ENCODE results near the gene KIAA0232. TPM values are rescaled to one million over a fixed set of nuclear protein-coding genes. Genes with fewer than 3 reads are reported as not detected.

Gene KIAA0232
- total RNA-seq, 1 donor from 2014 or later, result 32.1 TPM

DNA sequence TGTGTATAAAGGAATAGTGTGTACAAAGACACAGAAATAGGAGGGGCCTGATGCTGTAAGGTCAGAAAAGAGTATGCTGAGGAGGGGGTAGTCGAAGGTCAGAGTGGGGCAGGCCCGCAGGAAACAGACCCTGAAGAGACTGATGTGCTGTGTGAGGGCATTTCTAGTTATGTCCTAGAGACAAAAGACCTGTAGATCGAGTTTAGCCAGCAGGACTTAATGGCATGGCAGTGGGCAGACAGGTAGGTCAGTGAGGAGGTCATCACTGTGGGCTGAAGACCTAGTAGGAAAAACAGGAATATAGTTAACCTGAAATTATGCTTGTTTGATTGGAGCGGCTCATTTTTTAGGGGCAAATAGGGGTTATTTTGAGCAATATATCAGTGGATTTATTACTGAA is 57.1 kb downstream of the KIAA0232 start:
- Histone ChIP-seq H3K27me3 (ENCODE audit: control insufficient read depth, insufficient read depth, low read length) (no peaks in the 10 kb centered on the region), H3K4me3 (ENCODE audit: low read depth, low read length) (no peak overlapping the region), H3K36me3 (ENCODE audit: control insufficient read depth, insufficient read depth, low read length) (no peaks in the 10 kb centered on the region)
- TF ChIP-seq, protein P1, sequence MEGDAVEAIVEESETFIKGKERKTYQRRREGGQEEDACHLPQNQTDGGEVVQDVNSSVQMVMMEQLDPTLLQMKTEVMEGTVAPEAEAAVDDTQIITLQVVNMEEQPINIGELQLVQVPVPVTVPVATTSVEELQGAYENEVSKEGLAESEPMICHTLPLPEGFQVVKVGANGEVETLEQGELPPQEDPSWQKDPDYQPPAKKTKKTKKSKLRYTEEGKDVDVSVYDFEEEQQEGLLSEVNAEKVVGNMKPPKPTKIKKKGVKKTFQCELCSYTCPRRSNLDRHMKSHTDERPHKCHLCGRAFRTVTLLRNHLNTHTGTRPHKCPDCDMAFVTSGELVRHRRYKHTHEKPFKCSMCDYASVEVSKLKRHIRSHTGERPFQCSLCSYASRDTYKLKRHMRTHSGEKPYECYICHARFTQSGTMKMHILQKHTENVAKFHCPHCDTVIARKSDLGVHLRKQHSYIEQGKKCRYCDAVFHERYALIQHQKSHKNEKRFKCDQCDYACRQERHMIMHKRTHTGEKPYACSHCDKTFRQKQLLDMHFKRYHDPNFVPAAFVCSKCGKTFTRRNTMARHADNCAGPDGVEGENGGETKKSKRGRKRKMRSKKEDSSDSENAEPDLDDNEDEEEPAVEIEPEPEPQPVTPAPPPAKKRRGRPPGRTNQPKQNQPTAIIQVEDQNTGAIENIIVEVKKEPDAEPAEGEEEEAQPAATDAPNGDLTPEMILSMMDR (IDR thresholded peaks at IDR 0.05; ENCODE audit: insufficient read depth, low read length, poor library complexity, severe bottlenecking), result no peak
- DNase-seq (ENCODE audit: low read depth), result no peak

DNA sequence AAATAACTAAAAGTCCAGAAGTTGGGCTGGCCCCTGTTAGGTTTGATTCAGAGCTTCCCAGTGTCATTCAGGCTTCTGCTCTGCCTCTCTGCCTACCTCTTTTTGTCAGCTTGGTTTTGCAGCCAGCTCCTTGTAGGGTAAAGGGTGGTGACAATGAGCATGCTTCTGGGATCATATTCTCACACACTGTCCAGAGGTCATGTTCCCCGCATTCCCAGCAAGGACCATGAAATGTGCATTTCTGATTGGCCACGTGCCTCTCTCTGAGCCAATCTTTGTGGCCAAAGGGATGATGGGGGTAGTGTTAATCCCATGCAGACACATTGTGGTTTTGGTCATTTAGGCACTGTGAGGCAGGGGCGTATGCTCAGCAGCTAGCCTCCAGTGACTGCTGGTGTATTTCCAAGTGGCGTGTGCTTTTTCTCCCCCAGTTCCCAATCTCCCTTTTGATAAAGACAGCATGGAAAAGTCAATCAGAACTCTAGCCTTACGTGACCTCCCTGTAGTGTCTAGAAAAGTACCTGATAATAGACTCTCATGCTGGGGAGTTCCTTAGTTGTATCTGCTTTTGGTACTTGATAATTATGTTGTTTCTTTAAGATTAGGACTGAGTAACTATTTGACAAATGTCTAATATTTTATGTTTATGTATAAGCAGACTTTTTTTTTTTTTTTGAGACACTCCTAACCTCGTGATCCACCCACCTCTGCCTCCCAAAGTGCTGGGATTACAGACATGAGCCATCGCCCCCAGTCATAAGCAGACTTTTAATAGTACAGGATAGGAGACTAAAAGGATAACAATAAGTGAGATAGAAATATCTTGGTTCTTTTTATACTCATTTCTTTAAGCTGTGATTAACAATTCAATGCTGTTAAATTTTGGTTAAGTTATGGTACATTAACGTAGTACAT is 57.8 kb downstream of the KIAA0232 start:
- Histone ChIP-seq H3K4me3 (ENCODE audit: low read depth, low read length) (no peak overlapping the region), H3K36me3 (ENCODE audit: control insufficient read depth, insufficient read depth, low read length) (no peaks in the 10 kb centered on the region), H3K27me3 (ENCODE audit: control insufficient read depth, insufficient read depth, low read length) (no peaks in the 10 kb centered on the region)
- TF ChIP-seq, protein P1 (IDR thresholded peaks at IDR 0.05; ENCODE audit: insufficient read depth, low read length, poor library complexity, severe bottlenecking), result no peak
- DNase-seq (ENCODE audit: low read depth), result no peak

DNA sequence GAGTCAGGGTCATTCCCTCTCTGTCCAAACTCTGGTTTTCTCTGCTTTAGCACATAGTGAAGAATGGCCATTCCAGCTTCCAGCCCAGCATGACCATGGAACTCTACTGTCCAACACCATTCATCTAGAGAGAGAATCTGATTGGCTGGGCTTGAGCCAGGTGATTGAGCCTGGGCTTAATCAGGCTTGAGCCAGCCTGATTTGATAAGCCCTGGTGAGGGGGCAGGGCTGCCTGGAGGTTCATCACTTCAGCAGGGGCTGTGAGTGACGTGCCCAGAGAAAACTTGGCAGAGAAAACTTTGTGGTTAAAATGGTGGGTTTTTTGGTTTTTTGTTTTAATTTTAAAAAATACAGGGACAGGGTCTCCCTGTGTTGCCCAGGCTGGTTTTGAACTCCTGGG is 62.5 kb downstream of the KIAA0232 start:
- Histone ChIP-seq H3K27me3 (ENCODE audit: control insufficient read depth, insufficient read depth, low read length) (no peaks in the 10 kb centered on the region), H3K4me3 (ENCODE audit: low read depth, low read length) (no peak overlapping the region), H3K36me3 (ENCODE audit: control insufficient read depth, insufficient read depth, low read length) (peaks cover 1% of the 10 kb centered on the region)
- no peak for DNase-seq (ENCODE audit: low read depth)
- TF ChIP-seq, protein P1 (IDR thresholded peaks at IDR 0.05; ENCODE audit: insufficient read depth, low read length, poor library complexity, severe bottlenecking), result no peak

DNA sequence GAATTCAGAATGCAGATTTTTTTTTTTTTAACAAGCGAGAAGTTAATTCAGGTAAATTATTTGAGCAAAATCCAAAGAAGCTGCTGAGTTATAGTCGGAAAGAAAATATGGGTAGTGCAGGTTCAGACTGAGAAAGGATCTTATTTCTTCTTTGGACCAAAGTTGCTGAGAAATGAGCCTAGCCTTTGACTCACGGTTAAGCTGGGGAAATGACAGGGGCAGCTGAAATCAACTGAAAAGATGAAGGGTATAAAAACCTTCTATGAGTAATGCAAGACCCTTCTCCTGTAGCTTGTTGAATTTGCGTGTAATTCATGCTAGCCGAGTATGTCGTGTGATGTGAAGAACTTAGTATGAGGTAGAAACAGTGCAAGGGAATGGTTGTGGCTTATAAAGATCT is 63.0 kb downstream of the KIAA0232 start:
- Histone ChIP-seq H3K4me3 (ENCODE audit: low read depth, low read length) (no peak overlapping the region), H3K36me3 (ENCODE audit: control insufficient read depth, insufficient read depth, low read length) (peaks cover 1% of the 10 kb centered on the region), H3K27me3 (ENCODE audit: control insufficient read depth, insufficient read depth, low read length) (no peaks in the 10 kb centered on the region)
- DNase-seq (ENCODE audit: low read depth), result no peak
- TF ChIP-seq, protein P1 (IDR thresholded peaks at IDR 0.05; ENCODE audit: insufficient read depth, low read length, poor library complexity, severe bottlenecking), result no peak

DNA sequence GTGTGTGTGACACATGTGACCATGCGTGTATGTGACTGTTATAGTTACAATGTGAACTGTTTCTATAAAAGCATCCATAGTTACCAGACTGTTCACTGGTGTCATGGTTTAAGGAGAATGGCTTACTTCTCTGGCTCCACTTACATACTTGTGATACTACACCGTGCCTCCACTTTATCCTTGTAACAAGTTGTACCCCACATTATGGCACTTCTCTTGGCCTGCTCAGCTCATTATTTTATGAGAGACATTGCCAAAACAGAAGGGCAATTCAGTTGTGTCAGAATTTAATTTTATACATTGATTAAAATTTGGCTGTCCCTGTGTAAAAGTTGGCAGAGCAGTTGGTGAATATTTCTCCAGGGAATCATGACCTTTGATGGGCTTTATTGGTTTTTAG is 64.7 kb downstream of the KIAA0232 start:
- TF ChIP-seq, protein P1 (IDR thresholded peaks at IDR 0.05; ENCODE audit: insufficient read depth, low read length, poor library complexity, severe bottlenecking), result no peak
- H3K27me3 ChIP-seq (ENCODE audit: control insufficient read depth, insufficient read depth, low read length), result no peaks in the 10 kb centered on the region
- H3K36me3 ChIP-seq (ENCODE audit: control insufficient read depth, insufficient read depth, low read length), result peaks cover 1% of the 10 kb centered on the region
- no peak overlapping the region for H3K4me3 ChIP-seq (ENCODE audit: low read depth, low read length)
- no peak for DNase-seq (ENCODE audit: low read depth)

Data from kidney epithelial cell (primary cell).